Caco-2 (cell line): ENCODE measurements around the gene SLC39A11. TPM values are rescaled to one million over a fixed set of nuclear protein-coding genes. Genes with fewer than 3 reads are reported as not detected.

ENCODE experiments used
- BruUV-seq: library from RNA; stranded (reverse); fragments of 400-500 nt; replicated peaks from 2 replicates; lab custom pipeline; 2021; lab: Mats Ljungman, UMichigan
- CTCF ChIA-PET: fragments of 300-600 bp; sonication (Branson Sonifier 250); formaldehyde crosslinking; loops from one replicate; lab custom pipeline; 2022; ENCODE audit warnings: antibody characterized with exemption; lab: Charles Lee
- POLR2A ChIA-PET: fragments of 300-600 bp; sonication (Branson Sonifier 250); formaldehyde crosslinking; loops from one replicate; lab custom pipeline; 2022; ENCODE audit warnings: antibody characterized with exemption; lab: Charles Lee
- DNase-seq, 2 experiments: peaks; one replicate each; pipeline versions ENCODE4 v3.0.0 to v3.0.0-alpha.2; 2020 to 2022
- H3K27me3 ChIP-seq: replicated peaks from 2 replicates; pipeline ENCODE4 v1.6.0; 2011; ENCODE audit warnings: low read length; ENCODE audit not compliant: control insufficient read depth, insufficient read depth
- H3K36me3 ChIP-seq: 2 replicates; pipeline ENCODE4 v1.5.1; 2011; ENCODE audit warnings: low read length; ENCODE audit not compliant: control insufficient read depth, insufficient read depth
- H3K4me1 ChIP-seq: fragments of 250-450 bp; sonication (Bioruptor Pico); 2 replicates; pipeline ENCODE4 v1.5.1; 2020; ENCODE audit warnings: mild to moderate bottlenecking
- H3K4me3 ChIP-seq: 2 replicates; pipeline ENCODE4 v1.5.1; 2011; ENCODE audit warnings: low read depth, mild to moderate bottlenecking, control low read depth, low read length
- H3K9me3 ChIP-seq: fragments of 250-450 bp; sonication (Bioruptor Pico); 2 replicates; pipeline ENCODE4 v1.5.1; 2020; ENCODE audit warnings: mild to moderate bottlenecking, moderate library complexity
- H3K27ac Mint-ChIP-seq: one replicate; pipeline ENCODE4 v1.8.0; 2022; ENCODE audit warnings: mixed read lengths; ENCODE audit not compliant: unreplicated experiment
- H3K27me3 Mint-ChIP-seq: one replicate; pipeline ENCODE4 v1.8.0; 2022; ENCODE audit warnings: mixed read lengths; ENCODE audit not compliant: insufficient read depth, unreplicated experiment
- H3K36me3 Mint-ChIP-seq: one replicate; pipeline ENCODE4 v1.8.0; 2022; ENCODE audit warnings: mild to moderate bottlenecking, mixed read lengths; ENCODE audit not compliant: insufficient read depth, unreplicated experiment
- H3K4me1 Mint-ChIP-seq: one replicate; pipeline ENCODE4 v1.8.0; 2022; ENCODE audit warnings: low read depth, mixed read lengths; ENCODE audit not compliant: unreplicated experiment
- H3K4me3 Mint-ChIP-seq: one replicate; pipeline ENCODE4 v1.8.0; 2022; ENCODE audit warnings: mild to moderate bottlenecking, moderate library complexity, mixed read lengths; ENCODE audit not compliant: unreplicated experiment
- H3K9me3 Mint-ChIP-seq: one replicate; pipeline ENCODE4 v1.8.0; 2022; ENCODE audit warnings: mixed read lengths; ENCODE audit not compliant: unreplicated experiment
- intact Hi-C: fragments of 100-400 bp; cut with micrococcal nuclease; formaldehyde crosslinking; loops from one replicate; pipeline ENCODE4 v1.10.0; 2022; ENCODE audit not compliant: unreplicated experiment
- total RNA-seq: library from RNA; stranded (reverse); gene quantifications from 2 replicates; pipeline ENCODE4 v1.2.3, GENCODE V29; 2022
- TF ChIP-seq, protein P1 (sequence below), 2 experiments: fragments of 200-600 bp in 1 of 2; IDR thresholded peaks; 1 replicate in 1 of 2; 2 replicates in 1 of 2; pipeline versions ENCODE4 v1.5.1 to v1.8.0; 2011 to 2022; ENCODE audit warnings: antibody characterized with exemption in 1 of 2, control low read depth in 1 of 2, inconsistent platforms in 1 of 2, low read depth in 1 of 2, low read length in 1 of 2, mild to moderate bottlenecking in 1 of 2, moderate library complexity in 1 of 2; ENCODE audit not compliant: insufficient read depth in 1 of 2, severe bottlenecking in 1 of 2, unreplicated experiment in 1 of 2

Gene SLC39A11
- total RNA-seq, 1 experiment from 2014 or later: 26.4 TPM

DNA sequence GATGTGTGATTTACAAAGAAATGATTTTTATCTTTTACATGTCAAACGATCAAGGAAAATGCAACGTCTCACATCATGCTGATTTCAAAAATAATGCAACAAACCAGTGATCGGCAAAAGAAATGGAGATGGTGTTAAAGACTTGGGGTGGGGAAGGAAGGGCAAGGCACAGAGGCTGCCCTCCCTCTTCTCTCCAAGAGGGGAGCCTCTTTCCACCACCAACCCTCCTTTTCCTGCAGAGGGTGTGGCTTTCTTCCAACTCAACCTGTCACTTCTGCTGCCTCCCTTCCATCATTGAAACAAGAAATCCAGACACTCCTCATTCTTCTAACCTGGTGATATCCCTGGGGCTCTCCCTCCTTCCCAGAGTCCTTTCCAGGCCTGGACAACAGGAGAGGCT lies 320.8 kb downstream of the SLC39A11 start:
- no TSS peak for BruUV-seq
- Histone ChIP-seq H3K9me3 (peaks cover 10% of the 10 kb centered on the region; the same call in 1 of the 2 replicates), H3K4me3 (no peak overlapping the region), H3K4me1 (no peaks in the 10 kb centered on the region), H3K36me3 (no peaks in the 10 kb centered on the region), H3K27me3 (no peaks in the 10 kb centered on the region)
- Mint-ChIP-seq H3K36me3 (no peaks in the 10 kb centered on the region), H3K27ac (no peak overlapping the region), H3K4me1 (no peaks in the 10 kb centered on the region), H3K9me3 (peaks cover 19% of the 10 kb centered on the region), H3K27me3 (no peaks in the 10 kb centered on the region), H3K4me3 (no peak overlapping the region)
- intact Hi-C loops: no loop called here
- TF ChIP-seq, protein P1, sequence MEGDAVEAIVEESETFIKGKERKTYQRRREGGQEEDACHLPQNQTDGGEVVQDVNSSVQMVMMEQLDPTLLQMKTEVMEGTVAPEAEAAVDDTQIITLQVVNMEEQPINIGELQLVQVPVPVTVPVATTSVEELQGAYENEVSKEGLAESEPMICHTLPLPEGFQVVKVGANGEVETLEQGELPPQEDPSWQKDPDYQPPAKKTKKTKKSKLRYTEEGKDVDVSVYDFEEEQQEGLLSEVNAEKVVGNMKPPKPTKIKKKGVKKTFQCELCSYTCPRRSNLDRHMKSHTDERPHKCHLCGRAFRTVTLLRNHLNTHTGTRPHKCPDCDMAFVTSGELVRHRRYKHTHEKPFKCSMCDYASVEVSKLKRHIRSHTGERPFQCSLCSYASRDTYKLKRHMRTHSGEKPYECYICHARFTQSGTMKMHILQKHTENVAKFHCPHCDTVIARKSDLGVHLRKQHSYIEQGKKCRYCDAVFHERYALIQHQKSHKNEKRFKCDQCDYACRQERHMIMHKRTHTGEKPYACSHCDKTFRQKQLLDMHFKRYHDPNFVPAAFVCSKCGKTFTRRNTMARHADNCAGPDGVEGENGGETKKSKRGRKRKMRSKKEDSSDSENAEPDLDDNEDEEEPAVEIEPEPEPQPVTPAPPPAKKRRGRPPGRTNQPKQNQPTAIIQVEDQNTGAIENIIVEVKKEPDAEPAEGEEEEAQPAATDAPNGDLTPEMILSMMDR (IDR thresholded peaks at IDR 0.05; ENCODE audit: insufficient read depth in 1 of 2, low read depth in 1 of 2, low read length in 1 of 2, severe bottlenecking in 1 of 2, unreplicated experiment in 1 of 2): no peak
- ChIA-PET CTCF (no interaction called here), POLR2A (no interaction called here)
- no peak for DNase-seq

DNA sequence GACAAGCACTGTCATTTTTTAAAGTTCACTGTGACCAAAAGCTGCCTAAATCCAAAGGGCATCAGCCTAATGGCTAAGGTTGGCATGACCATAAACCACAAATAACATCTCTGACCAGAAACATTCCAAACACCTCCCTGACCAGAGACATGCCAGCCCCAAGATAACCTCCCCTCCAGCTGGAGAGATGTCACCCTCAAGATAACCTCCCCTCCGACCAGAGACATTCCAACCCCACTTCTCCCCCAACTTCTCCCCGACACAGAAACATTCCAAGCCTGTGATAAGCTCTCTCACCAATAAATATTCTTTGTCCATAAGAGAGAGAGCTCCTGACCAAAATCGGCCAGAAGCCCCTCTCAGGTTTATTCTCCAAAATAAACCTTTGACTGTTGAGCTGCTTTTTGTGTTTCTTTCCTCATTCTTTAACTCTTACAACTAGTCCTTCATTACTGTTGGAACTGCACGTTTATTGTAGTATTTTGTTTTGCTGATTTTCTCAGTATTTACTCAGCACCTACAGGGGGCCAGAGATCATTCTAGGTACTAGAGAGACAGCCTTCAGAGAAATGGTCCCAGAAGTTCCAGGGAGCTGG lies 325.6 kb downstream of the SLC39A11 start:
- Histone ChIP-seq H3K36me3 (no peaks in the 10 kb centered on the region), H3K27me3 (no peaks in the 10 kb centered on the region), H3K4me3 (no peak overlapping the region), H3K4me1 (no peaks in the 10 kb centered on the region), H3K9me3 (peaks cover 13% of the 10 kb centered on the region; the same call in 1 of the 2 replicates)
- no peaks in the 10 kb centered on the region for H3K27me3 Mint-ChIP-seq
- H3K9me3 Mint-ChIP-seq: peaks cover 27% of the 10 kb centered on the region
- ChIA-PET POLR2A (interaction anchor here (0.6 kb wide), 1 partner anchor 9 kb away, joined by 3 read pairs; no protein-coding TSS in a partner anchor), CTCF (no interaction called here)
- TF ChIP-seq, protein P1 (IDR thresholded peaks at IDR 0.05; ENCODE audit: insufficient read depth in 1 of 2, low read depth in 1 of 2, low read length in 1 of 2, severe bottlenecking in 1 of 2, unreplicated experiment in 1 of 2): no peak
- no peak overlapping the region for H3K27ac Mint-ChIP-seq
- peaks cover 1% of the 10 kb centered on the region for H3K4me1 Mint-ChIP-seq
- H3K4me3 Mint-ChIP-seq: no peak overlapping the region
- no peak for DNase-seq
- intact Hi-C loops: no loop called here
- BruUV-seq: no TSS peak
- H3K36me3 Mint-ChIP-seq: no peaks in the 10 kb centered on the region

DNA sequence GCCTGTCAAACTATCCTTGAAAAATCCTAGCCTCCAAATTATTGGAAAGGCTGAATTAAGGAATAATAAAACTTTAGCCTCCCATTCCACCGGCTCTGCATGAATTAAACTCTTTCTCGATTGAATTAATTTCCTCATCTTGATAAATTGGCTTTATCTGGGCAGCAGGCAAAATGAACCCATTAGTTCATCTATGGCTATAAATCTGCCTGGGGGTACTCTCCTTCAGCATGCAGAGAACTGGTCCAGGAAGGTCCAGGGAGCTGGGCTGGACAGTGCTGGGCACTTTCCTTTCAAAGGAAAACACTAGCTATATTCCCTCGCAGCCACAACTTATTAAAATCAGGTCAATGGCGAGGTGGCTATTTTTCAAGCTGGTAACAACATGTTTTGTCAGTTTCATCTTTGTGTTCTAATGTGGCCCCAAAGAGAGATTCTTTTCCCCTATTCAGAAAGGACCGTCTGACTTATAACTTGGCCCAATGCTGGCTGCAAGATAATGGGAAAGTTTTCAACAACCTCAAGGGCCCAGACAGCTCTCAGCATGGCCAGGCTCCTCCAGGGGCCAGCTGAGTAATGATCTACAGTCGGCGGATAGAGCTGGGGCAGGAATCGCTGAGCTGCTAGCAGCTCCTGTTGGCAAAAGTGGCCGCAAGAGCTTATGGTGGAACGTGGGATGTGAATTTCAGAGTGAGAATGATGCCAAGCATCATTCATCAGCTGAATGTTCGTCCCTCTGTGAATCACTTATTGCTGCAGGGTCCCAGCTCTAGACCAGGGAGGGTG lies 326.9 kb downstream of the SLC39A11 start:
- TF ChIP-seq, protein P1 (IDR thresholded peaks at IDR 0.05; ENCODE audit: insufficient read depth in 1 of 2, low read depth in 1 of 2, low read length in 1 of 2, severe bottlenecking in 1 of 2, unreplicated experiment in 1 of 2): no peak
- Mint-ChIP-seq H3K4me1 (peaks cover 6% of the 10 kb centered on the region), H3K27me3 (no peaks in the 10 kb centered on the region), H3K36me3 (no peaks in the 10 kb centered on the region), H3K9me3 (peaks cover 27% of the 10 kb centered on the region), H3K27ac (no peak overlapping the region), H3K4me3 (no peak overlapping the region)
- Histone ChIP-seq H3K4me1 (no peaks in the 10 kb centered on the region), H3K27me3 (no peaks in the 10 kb centered on the region), H3K4me3 (no peak overlapping the region), H3K9me3 (peaks cover 13% of the 10 kb centered on the region; the same call in 1 of the 2 replicates), H3K36me3 (no peaks in the 10 kb centered on the region)
- ChIA-PET CTCF (no interaction called here), POLR2A (no interaction called here)
- BruUV-seq: no TSS peak
- intact Hi-C loops: no loop called here
- DNase-seq: no peak
